ENCODE measurements around the gene UBIAD1.
A peak's percentile ranks its signal among the peaks of the same experiment; 100 is the strongest.
"Not testable (repeated sequence)": the region's sequence is repeated elsewhere in the genome, so short reads cannot be mapped to it uniquely, and the experiment has no call there.

Gene UBIAD1

DNA sequence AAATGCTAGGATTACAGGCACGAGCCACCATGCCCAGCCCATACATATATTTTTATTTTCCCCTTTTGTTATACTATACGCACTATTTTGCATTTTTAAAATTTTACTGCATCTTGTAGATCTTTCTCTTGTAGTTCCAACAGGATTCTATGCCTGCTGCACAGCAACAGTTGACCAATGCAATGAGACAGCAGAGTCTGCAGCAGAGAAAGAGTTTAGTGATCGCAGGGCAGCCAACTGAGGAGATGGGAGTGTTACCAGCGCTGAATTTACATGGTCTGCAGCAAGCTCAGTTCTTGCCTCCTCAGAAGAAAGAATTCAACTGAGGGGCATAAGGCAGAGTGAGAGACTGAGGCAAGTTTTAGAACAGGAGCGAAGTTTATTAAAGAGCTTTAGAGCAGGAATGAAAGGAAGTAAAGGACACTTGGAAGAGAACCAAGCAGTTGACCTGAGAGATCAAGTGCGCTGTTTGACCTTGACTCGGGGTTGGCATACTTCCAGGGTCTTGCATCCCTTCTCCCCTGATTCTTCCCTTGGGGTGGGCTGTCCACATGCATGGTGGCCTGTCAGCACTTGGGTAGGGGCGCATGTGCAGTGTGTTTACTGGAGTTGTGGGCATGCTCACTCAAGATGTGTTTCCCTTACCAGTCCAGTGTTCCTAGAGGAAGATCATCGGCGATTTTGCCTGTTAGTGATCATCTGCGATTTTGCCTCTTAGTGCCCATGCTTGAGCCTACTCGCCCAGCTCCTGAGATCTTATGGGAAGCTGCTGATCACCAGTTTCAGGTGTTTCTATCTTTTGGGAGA lies 6.5 kb upstream of the UBIAD1 start:
- no peak for ATAC-seq (replicated peaks)
- no peak for DNase-seq
- Mint-ChIP-seq H3K9me3 (no peaks in the 10 kb centered on the region), H3K27ac (no peak overlapping the region), H3K27me3 (no peaks in the 10 kb centered on the region), H3K4me1 (peaks cover 4 to 11% of the 10 kb centered on the region in 2 donors), H3K36me3 (peaks cover 0 to 2% of the 10 kb centered on the region in 2 donors), H3K4me3 (no peak overlapping the region)

DNA sequence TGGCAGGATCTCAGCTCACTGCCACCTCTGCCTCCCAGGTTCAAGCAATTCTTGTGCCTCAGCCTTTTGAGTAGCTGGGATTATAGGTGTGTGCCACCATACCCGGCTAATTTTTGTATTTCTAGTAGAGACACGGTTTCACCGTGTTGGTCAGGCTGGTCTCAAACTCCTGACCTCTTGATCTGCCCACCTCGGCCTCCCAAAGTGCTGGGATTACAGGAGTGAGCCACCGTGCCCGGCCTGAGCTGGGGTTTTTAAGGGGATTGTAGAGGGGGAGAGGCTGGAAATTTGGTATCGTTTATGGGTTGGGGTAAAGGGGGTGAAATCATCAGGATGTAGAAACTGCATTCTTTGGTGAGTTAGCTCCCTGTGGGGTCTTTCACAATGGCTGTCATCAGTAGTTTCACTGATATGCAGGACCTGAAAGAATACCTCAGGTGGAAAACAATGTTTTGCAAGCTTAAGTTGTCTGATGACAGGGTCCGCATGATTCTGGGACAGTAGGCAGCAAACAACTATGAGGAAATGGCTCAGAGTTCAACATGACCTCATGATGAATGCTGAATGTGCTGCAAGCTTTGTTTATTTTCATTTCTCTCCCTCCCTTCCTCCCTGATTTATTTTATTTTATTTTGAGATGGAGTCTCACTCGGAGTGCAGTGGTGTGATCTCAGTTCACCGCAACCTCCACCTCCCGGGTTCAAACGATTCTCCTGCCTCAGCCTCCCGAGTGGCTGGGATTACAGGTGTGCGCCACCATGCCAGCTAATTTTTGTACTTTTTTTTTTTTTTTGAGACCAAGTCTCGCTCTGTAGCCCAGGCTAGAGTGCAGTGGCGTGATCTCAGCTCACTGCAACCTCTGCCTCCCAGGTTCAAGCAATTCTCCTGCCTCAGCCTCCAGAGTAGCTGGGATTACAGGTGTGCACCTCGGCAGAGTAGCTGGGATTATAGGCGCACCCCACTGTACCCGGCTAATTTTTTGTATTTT lies 5.4 kb upstream of the UBIAD1 start:
- not testable (repeated sequence) for H3K27me3 Mint-ChIP-seq; H3K36me3 Mint-ChIP-seq; H3K4me3 Mint-ChIP-seq; DNase-seq; H3K9me3 Mint-ChIP-seq; H3K4me1 Mint-ChIP-seq; H3K27ac Mint-ChIP-seq; ATAC-seq (replicated peaks)

DNA sequence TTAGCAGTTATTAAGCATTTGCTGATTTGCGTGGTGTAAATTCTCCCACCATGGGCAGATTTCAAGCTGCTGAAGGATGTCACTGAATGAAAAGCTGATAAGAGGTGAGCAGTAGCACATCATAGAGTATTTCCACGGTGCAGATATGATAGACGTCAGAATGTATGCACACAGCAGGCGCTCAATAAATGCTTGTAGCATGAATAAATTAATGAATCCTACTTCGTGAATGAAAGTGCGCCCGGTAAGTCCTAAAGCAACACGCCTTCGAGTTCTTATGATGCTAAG lies 510 bp upstream of the UBIAD1 start:
- peak overlapping the region; percentile 41 to 50 for H3K4me3 Mint-ChIP-seq
- ATAC-seq (replicated peaks) = peak; percentile 14 to 19
- H3K4me1 Mint-ChIP-seq = peaks cover 13 to 24% of the 10 kb centered on the region in 2 donors
- H3K27ac Mint-ChIP-seq = no peak overlapping the region
- H3K9me3 Mint-ChIP-seq = no peaks in the 10 kb centered on the region
- peaks cover 14 to 15% of the 10 kb centered on the region in 2 donors for H3K36me3 Mint-ChIP-seq
- no peaks in the 10 kb centered on the region for H3K27me3 Mint-ChIP-seq
- no peak for DNase-seq

DNA sequence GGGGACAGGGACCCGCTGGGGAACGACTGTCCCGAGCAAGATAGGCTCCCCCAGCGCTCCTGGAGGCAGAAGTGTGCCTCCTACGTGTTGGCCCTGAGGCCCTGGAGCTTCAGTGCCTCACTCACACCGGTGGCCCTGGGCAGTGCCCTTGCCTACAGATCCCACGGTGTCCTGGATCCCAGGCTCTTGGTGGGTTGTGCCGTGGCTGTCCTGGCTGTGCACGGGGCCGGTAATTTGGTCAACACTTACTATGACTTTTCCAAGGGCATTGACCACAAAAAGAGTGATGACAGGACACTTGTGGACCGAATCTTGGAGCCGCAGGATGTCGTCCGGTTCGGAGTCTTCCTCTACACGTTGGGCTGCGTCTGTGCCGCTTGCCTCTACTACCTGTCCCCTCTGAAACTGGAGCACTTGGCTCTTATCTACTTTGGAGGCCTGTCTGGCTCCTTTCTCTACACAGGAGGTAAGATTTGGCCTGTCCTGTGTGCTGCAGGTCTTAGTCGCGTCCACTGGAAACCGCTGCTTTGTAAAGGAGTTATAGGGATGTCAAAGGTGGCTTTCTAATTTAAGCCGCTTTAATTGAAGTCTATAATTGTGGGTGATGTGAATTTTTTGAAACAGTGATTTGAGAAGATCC lies 717 bp downstream of the UBIAD1 start:
- H3K27me3 Mint-ChIP-seq = no peaks in the 10 kb centered on the region
- peak; percentile 4 for DNase-seq
- H3K36me3 Mint-ChIP-seq = peaks cover 22 to 23% of the 10 kb centered on the region in 2 donors

DNA sequence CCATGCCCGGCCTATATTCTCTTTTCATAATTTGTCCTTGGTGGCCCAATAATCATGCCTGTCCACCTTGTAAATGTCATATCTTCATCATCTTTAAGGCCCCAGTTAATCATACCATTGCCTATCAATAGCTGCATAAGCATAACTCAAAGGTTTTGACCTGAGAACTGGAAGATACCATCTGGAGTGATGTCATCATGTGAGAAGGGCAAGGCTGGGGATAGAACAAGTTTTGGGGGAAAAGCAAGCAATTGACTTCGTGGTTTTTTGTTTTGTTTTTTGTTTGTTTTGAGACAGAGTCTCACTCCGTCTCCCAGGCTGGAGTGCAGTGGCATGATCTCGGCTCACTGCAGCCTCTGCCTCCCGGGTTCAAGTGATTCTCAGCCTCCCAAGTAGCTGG lies 6.2 kb downstream of the UBIAD1 start:
- Mint-ChIP-seq H3K27me3 (no peaks in the 10 kb centered on the region), H3K4me3 (no peak overlapping the region), H3K9me3 (peaks cover 0 to 4% of the 10 kb centered on the region in 2 donors), H3K27ac (no peak overlapping the region), H3K4me1 (peaks cover 48 to 89% of the 10 kb centered on the region in 2 donors), H3K36me3 (peaks cover 46 to 67% of the 10 kb centered on the region in 2 donors)
- ATAC-seq (replicated peaks) = no peak
- DNase-seq = no peak

More for the DNA sequence above, 717 bp downstream of the UBIAD1 start:
- H3K27ac Mint-ChIP-seq = peak overlapping the region; percentile 97
- peak; percentile 67 to 71 for ATAC-seq (replicated peaks)
- H3K4me1 Mint-ChIP-seq = peaks cover 16 to 35% of the 10 kb centered on the region in 2 donors
- no peaks in the 10 kb centered on the region for H3K9me3 Mint-ChIP-seq
- peak overlapping the region; percentile 96 for H3K4me3 Mint-ChIP-seq

DNA sequence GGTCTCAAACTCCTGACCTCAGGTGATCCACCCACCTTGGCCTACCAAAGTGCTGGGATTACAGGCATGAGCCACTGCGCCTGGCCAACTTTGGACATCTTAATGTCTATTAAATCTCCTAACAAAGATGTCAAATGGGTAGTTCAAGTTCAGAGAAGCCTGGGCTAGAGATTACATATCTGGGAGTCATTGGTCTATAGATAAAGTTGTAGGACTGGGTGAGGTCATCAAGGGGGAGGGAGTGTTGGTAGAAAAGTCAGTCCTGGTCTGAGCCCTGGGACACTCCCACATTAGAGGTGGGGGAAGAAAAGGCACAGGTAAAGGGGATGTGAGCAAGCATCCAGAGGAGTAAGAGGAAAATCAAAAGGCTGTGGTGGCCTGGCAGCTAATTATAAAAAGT lies 6.6 kb downstream of the UBIAD1 start:
- ATAC-seq (replicated peaks) (no peak), DNase-seq (no peak)
- Mint-ChIP-seq H3K9me3 (peaks cover 0 to 4% of the 10 kb centered on the region in 2 donors), H3K27ac (peak overlapping the region; percentile 94), H3K4me3 (peak overlapping the region; percentile 11 to 53), H3K36me3 (peaks cover 46 to 68% of the 10 kb centered on the region in 2 donors), H3K27me3 (no peaks in the 10 kb centered on the region), H3K4me1 (peaks cover 50 to 92% of the 10 kb centered on the region in 2 donors)

DNA sequence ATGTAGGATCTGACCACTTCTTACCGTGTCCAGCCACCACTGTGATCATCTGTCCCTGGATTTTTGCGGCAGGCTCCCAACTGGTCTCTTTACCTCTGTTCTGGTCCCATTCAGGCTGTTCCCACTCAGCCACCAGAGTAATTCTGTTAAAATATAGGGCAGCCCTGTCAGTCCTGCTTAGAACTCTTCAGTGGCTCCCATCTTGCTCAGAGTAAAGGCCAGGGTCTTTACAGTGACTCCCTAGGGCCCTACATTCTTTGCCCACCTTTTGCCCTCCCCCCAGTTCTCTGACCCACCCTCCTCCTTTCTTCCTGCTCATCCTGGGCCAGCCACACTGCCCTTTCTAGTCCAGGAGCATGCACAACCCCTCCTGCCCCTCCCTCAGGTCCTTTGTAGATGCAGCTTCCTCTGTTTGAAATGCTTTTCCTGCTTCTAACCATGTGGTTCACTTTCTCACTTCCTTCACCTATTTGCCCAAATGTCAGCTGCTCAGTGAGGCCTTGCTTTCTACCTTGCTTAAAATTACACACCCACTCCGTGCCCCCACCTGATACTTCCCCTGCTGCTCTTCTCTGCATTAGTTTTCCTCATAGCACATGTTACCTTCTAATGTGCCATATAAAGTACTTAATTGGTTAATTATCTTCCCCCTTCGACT lies 7.8 kb downstream of the UBIAD1 start:
- Mint-ChIP-seq H3K9me3 (peaks cover 0 to 4% of the 10 kb centered on the region in 2 donors), H3K27me3 (no peaks in the 10 kb centered on the region), H3K4me1 (peaks cover 54 to 91% of the 10 kb centered on the region in 2 donors), H3K36me3 (peaks cover 46 to 66% of the 10 kb centered on the region in 2 donors), H3K27ac (peak overlapping the region; percentile 94), H3K4me3 (peak overlapping the region; percentile 65 to 68)
- ATAC-seq (replicated peaks) (peak; percentile 95 to 98), DNase-seq (peak; percentile 27)

DNA sequence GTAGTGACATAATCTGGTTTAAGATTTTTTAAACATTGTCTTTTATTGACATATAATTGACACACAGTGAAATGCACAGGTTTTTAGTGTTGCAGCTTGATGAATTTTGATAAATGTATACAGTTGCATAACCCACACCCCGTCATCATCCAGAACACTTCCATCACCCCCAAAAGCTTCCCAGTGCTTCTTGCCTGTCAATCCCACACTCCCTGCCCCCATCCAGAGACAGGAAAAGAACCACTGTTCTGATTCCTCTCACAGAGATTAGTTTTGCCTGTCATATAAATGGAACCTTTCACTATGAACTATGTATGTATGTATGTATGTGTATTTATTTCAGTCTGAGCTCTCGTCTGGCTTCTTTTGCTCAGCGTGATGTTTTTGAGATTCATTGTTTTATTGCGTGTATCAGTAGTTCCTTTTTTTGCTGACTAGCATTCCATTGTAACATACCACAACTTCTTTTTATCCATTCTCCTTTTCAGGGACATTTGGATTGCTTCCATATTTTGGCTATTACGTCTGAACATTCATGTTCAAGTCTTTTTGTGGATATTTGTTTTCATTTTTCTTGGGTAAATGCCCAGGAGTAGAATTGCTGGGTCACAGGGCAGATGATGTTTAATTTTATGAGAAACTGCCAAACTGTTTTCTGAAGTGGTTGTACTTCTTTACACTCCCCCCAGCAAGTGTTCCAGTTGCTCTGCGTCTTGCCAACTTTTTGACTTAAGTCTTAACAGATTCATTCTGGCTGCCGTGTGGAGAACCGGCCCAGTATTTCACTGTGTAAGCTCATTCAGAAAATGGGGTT lies 8.7 kb downstream of the UBIAD1 start:
- peak overlapping the region; percentile 51 to 65 for H3K4me3 Mint-ChIP-seq
- peaks cover 51 to 68% of the 10 kb centered on the region in 2 donors for H3K36me3 Mint-ChIP-seq
- H3K4me1 Mint-ChIP-seq = peaks cover 53 to 92% of the 10 kb centered on the region in 2 donors
- DNase-seq = no peak
- peaks cover 0 to 4% of the 10 kb centered on the region in 2 donors for H3K9me3 Mint-ChIP-seq
- H3K27ac Mint-ChIP-seq = peak overlapping the region; percentile 94
- H3K27me3 Mint-ChIP-seq = no peaks in the 10 kb centered on the region
- no peak for ATAC-seq (replicated peaks)

DNA sequence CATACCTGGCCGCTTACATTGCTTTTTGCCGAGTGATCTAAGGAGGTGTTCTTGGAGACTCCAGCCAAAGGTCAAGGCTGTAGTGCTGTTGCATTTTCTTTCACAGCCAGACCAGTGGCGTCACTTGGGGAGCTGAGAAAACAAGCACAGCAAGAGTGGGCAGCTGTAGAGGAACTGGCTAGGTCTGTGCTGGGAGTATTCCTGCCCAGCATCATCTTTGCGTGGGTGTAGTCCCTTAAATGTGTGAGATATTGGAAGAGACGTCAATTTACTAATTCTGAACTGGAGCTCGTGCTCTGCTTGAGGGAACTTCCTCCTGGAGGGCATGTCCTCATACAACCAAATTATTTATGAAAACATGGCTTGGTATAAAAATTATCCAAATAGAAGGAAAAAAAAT lies 10.2 kb downstream of the UBIAD1 start:
- DNase-seq = no peak
- peak overlapping the region; percentile 79 for H3K27ac Mint-ChIP-seq
- no peaks in the 10 kb centered on the region for H3K27me3 Mint-ChIP-seq
- ATAC-seq (replicated peaks) = no peak
- H3K9me3 Mint-ChIP-seq = peaks cover 0 to 4% of the 10 kb centered on the region in 2 donors
- H3K36me3 Mint-ChIP-seq = peaks cover 47 to 70% of the 10 kb centered on the region in 2 donors
- peak overlapping the region in 1 of 2 donors; percentile 13 for H3K4me3 Mint-ChIP-seq
- peaks cover 51 to 81% of the 10 kb centered on the region in 2 donors for H3K4me1 Mint-ChIP-seq

DNA sequence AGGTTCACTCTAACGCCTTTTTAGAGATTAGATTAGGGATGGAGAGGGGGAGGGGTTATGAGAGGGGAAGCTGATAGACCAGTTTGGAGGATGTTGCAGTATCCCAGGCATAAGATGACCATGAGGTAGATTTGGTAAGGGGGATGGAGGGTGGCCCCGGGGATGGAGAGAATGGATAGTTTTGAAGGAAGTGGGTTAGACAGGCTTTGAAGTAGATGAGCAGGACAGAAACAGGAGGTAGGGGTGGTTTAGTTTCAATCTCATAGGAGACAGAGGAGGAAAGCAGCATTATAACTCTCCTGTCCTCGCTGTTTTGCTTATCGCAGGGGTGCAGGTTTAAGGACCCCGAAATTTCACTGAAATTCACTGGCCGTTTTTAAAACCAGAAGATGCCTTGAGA lies 11.8 kb downstream of the UBIAD1 start:
- ATAC-seq (replicated peaks) (no peak), DNase-seq (no peak)
- peaks cover 41 to 68% of the 10 kb centered on the region in 2 donors for H3K36me3 Mint-ChIP-seq
- peaks cover 53 to 66% of the 10 kb centered on the region in 2 donors for H3K4me1 Mint-ChIP-seq
- no peaks in the 10 kb centered on the region for H3K27me3 Mint-ChIP-seq
- no peak overlapping the region for H3K4me3 Mint-ChIP-seq
- H3K9me3 Mint-ChIP-seq = peaks cover 0 to 2% of the 10 kb centered on the region in 2 donors
- H3K27ac Mint-ChIP-seq = peak overlapping the region; percentile 1

DNA sequence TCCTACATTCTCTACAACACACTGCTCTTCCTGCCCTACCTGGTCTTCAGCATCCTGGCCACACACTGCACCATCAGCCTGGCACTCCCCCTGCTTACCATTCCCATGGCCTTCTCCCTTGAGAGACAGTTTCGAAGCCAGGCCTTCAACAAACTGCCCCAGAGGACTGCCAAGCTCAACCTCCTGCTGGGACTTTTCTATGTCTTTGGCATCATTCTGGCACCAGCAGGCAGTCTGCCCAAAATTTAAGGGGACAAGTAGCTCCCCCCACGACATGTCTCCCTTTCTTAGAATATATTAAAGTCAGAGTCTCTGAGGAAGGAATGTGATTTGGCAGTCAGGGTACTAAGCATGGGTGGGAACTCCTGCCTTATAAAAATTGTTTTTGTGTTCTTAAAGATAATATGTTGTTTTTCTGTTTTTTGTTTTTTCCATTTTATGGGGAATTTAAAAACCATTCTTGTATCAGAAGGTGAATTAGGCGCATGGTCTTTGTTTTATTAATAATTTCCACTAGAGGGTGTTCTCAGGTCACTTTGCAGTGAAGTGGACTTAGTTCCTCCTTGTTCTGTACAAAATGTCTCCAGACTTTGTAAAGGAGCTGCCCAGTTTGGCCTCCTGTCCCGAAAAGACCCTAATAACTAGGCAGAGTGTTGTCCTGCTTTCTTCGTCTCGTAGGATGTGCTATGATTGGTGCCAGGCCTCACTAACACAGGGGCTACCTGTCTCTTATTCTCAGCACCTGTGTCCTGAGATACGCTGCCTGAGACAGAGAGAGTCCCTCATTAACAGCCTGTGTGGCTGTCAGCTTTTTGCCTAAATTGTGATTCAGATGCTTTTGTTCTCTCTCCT lies 13.1 kb downstream of the UBIAD1 start:
- Mint-ChIP-seq H3K4me1 (peaks cover 41 to 53% of the 10 kb centered on the region in 2 donors), H3K27ac (peak overlapping the region; percentile 59), H3K27me3 (no peaks in the 10 kb centered on the region), H3K4me3 (no peak overlapping the region), H3K36me3 (peaks cover 40 to 63% of the 10 kb centered on the region in 2 donors), H3K9me3 (no peaks in the 10 kb centered on the region)
- no peak for DNase-seq
- ATAC-seq (replicated peaks) = no peak

DNA sequence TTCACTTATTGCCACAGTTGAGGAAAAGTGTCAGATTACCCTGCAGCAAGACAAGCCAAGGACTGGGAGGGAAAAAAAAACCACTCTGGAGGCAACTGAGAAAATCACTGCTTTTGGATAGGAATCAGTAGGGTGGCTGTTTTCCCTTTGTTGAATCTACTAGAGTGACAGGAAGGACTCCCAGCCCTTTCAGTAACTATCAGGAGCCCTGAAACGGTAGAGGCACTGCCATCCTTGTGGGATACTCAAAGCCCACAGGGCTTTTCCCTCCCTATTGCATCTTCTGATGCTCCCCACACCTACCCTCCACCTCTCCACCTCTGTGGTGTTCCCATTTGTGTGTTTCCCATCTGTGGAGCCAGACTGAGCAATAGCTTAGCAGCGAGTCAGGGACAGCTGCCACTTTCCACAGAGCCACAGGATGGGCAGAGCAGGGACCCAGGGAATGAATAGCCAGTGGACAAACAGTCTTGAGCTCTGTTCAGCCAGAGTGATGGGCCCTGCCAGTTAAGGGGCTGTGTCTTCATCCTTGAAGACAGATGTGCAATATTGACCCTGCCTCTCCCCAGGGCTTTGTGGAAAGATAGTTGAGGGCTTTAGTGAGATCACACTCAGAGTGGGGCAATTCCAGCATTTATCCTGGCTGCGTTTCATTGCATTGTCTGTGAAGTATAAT lies 13.9 kb downstream of the UBIAD1 start:
- peaks cover 44 to 59% of the 10 kb centered on the region in 2 donors for H3K36me3 Mint-ChIP-seq
- H3K4me3 Mint-ChIP-seq = no peak overlapping the region
- no peaks in the 10 kb centered on the region for H3K9me3 Mint-ChIP-seq
- peaks cover 35 to 46% of the 10 kb centered on the region in 2 donors for H3K4me1 Mint-ChIP-seq
- H3K27me3 Mint-ChIP-seq = no peaks in the 10 kb centered on the region
- DNase-seq (no peak), ATAC-seq (replicated peaks) (no peak)
- no peak overlapping the region for H3K27ac Mint-ChIP-seq
